IMR-90 (cell line): ENCODE measurements around the gene LRTM1. TPM values are rescaled to one million over a fixed set of nuclear protein-coding genes. Genes with fewer than 3 reads are reported as not detected.

Source experiments
- ATAC-seq: fragments of 200-7000 bp; cut with Tn5 transposase; 2 replicates; pipeline ENCODE4 v1.9.1; 2020; ENCODE audit warnings: low read depth, mild to moderate bottlenecking, moderate library complexity
- BruUV-seq: library from RNA; stranded (reverse); fragments of 400-500 nt; replicated peaks from 2 replicates; lab custom pipeline; 2021; lab: Mats Ljungman, UMichigan
- CTCF ChIA-PET: fragments of 300-600 bp; formaldehyde crosslinking; extraction: SDS; loops from one replicate; lab custom pipeline; 2021; ENCODE audit warnings: antibody characterized with exemption; lab: Yijun Ruan, JAX
- POLR2A ChIA-PET: fragments of 300-600 bp; sonication (Branson Sonifier 250); formaldehyde crosslinking; loops from one replicate; lab custom pipeline; 2022; ENCODE audit warnings: antibody characterized with exemption; ENCODE audit not compliant: unreplicated experiment; lab: Charles Lee
- DNase-seq: peaks from one replicate; pipeline ENCODE4 v3.0.0; 2013
- H2AFZ ChIP-seq: replicated peaks from 2 replicates; pipeline ENCODE3; 2013; ENCODE audit warnings: low read length, mild to moderate bottlenecking; ENCODE audit not compliant: poor library complexity
- H2AK5ac ChIP-seq: 2 replicates; pipeline ENCODE4 v1.6.1; 2013; ENCODE audit warnings: low read depth, low read length, inconsistent platforms
- H2AK9ac ChIP-seq: replicated peaks from 2 replicates; pipeline ENCODE3; 2013; ENCODE audit warnings: mild to moderate bottlenecking, low read depth, low read length, moderate library complexity; ENCODE audit not compliant: poor library complexity
- H2BK120ac ChIP-seq: 2 replicates; pipeline ENCODE4 v1.6.1; 2013; ENCODE audit warnings: low read depth, low read length, inconsistent platforms
- H2BK15ac ChIP-seq: 3 replicates; pipeline ENCODE4 v1.6.1; 2013; ENCODE audit warnings: low read depth, low read length, inconsistent platforms
- H2BK20ac ChIP-seq: 2 replicates; pipeline ENCODE4 v1.6.1; 2013; ENCODE audit warnings: low read depth, mild to moderate bottlenecking, inconsistent platforms, low read length, moderate library complexity
- H2BK5ac ChIP-seq: 2 replicates; pipeline ENCODE4 v1.6.1; 2013; ENCODE audit warnings: mild to moderate bottlenecking, low read depth, low read length, inconsistent platforms; ENCODE audit not compliant: poor library complexity, severe bottlenecking
- H3K14ac ChIP-seq: replicated peaks from 2 replicates; pipeline ENCODE4 v1.6.1; 2013; ENCODE audit warnings: low read depth, low read length, inconsistent platforms
- H3K18ac ChIP-seq: 2 replicates; pipeline ENCODE4 v1.6.1; 2013; ENCODE audit warnings: low read depth, low read length, control low read depth
- H3K23ac ChIP-seq: 2 replicates; pipeline ENCODE4 v1.6.1; 2013; ENCODE audit warnings: low read depth, low read length, inconsistent platforms
- H3K27ac ChIP-seq: 2 replicates; pipeline ENCODE4 v1.5.1; 2013; ENCODE audit warnings: mild to moderate bottlenecking, control low read depth, low read length; ENCODE audit not compliant: insufficient read depth
- H3K27me3 ChIP-seq: 2 replicates; pipeline ENCODE4 v1.6.1; 2013; ENCODE audit warnings: low read length; ENCODE audit not compliant: control insufficient read depth, insufficient read depth
- H3K36me3 ChIP-seq: 2 replicates; pipeline ENCODE4 v1.6.1; 2013; ENCODE audit warnings: low read length, mixed read lengths; ENCODE audit not compliant: control insufficient read depth, insufficient read depth
- H3K4ac ChIP-seq: 2 replicates; pipeline ENCODE4 v1.6.1; 2013; ENCODE audit warnings: low read depth, low read length, inconsistent platforms
- H3K4me1 ChIP-seq: 2 replicates; pipeline ENCODE4 v1.6.1; 2013; ENCODE audit warnings: low read length, mixed read lengths; ENCODE audit not compliant: control insufficient read depth, insufficient read depth
- H3K4me2 ChIP-seq: 2 replicates; pipeline ENCODE4 v1.6.1; 2013; ENCODE audit warnings: low read depth, mild to moderate bottlenecking, control low read depth, low read length, moderate library complexity
- H3K4me3 ChIP-seq: 2 replicates; pipeline ENCODE4 v1.5.1; 2013; ENCODE audit warnings: low read depth, mild to moderate bottlenecking, control low read depth, low read length, moderate library complexity; ENCODE audit not compliant: insufficient read depth
- H3K56ac ChIP-seq: 2 replicates; pipeline ENCODE4 v1.6.1; 2013; ENCODE audit warnings: low read length, inconsistent platforms; ENCODE audit not compliant: insufficient read depth; ENCODE audit errors: extremely low read depth
- H3K79me1 ChIP-seq, 2 experiments: 2 replicates each; pipeline ENCODE4 v1.6.1; 2013; ENCODE audit warnings: low read length in 2 of 2, inconsistent platforms in 1 of 2, low read depth in 1 of 2
- H3K9ac ChIP-seq: 2 replicates; pipeline ENCODE4 v1.6.1; 2013; ENCODE audit warnings: low read depth, low read length, control low read depth
- H3K9me1 ChIP-seq: 2 replicates; pipeline ENCODE4 v1.6.1; 2013; ENCODE audit warnings: low read length, inconsistent platforms; ENCODE audit not compliant: insufficient read depth
- H3K9me3 ChIP-seq: 2 replicates; pipeline ENCODE4 v1.6.1; 2013; ENCODE audit warnings: low read length; ENCODE audit not compliant: control insufficient read depth, insufficient read depth
- H4K20me1 ChIP-seq: 2 replicates; pipeline ENCODE4 v1.6.1; 2013; ENCODE audit warnings: low read length, inconsistent platforms; ENCODE audit not compliant: insufficient read depth
- H4K5ac ChIP-seq: 2 replicates; pipeline ENCODE4 v1.6.1; 2013; ENCODE audit warnings: mild to moderate bottlenecking, low read depth, low read length, control low read depth
- H4K8ac ChIP-seq, 2 experiments: 2 replicates each; pipeline ENCODE4 v1.6.1; 2013; ENCODE audit warnings: low read depth in 2 of 2, low read length in 2 of 2, control low read depth in 1 of 2, inconsistent platforms in 1 of 2
- H4K91ac ChIP-seq: 2 replicates; pipeline ENCODE4 v1.6.1; 2013; ENCODE audit warnings: low read depth, low read length, inconsistent platforms; ENCODE audit not compliant: insufficient read depth
- FOS ChIP-seq: fragments of 150-350 bp; IDR thresholded peaks from 2 replicates; pipeline ENCODE4 v1.6.1; 2016; ENCODE audit warnings: low read depth, low read length
- RCOR1 ChIP-seq: IDR thresholded peaks from 2 replicates; pipeline ENCODE4 v1.6.1; 2012; ENCODE audit warnings: mild to moderate bottlenecking, low read length, improper control_type of control experiment; ENCODE audit not compliant: insufficient replicate concordance
- WGBS, 2 experiments: methylation state at CpG; one replicate each; pipeline versions ENCODE4 v1.1.5 to v1.1.7; 2013; ENCODE audit warnings: missing lambda C conversion rate in 2 of 2; ENCODE audit not compliant: insufficient read length in 1 of 2; ENCODE audit errors: extremely low coverage in 2 of 2; 5-methylcytosine and 5-hydroxymethylcytosine counted together
- dilution Hi-C: fragments of 300-500 bp; cut with HindIII; formaldehyde crosslinking; loops from one replicate; pipeline ENCODE4 v1.14.3; 2018; ENCODE audit warnings: low sequenced_read_pairs; ENCODE audit not compliant: unreplicated experiment
- in situ Hi-C: fragments of 300-500 bp; cut with MboI; formaldehyde crosslinking; loops from 3 replicates; pipeline ENCODE4 v1.14.3; 2019; ENCODE audit warnings: low sequenced_read_pairs, inconsistent platforms, mixed read lengths
- intact Hi-C: fragments of 100-400 bp; cut with micrococcal nuclease; formaldehyde crosslinking; loops from 2 replicates; pipeline ENCODE4 v1.10.0; 2022
- polyA plus RNA-seq, 3 experiments: library from polyadenylated mRNA; depleted of rRNA; stranded (reverse); fragments of >200 nt; gene quantifications; 2 replicates each; pipeline ENCODE4 v1.2.3, GENCODE V29; 2012; ENCODE audit warnings: low replicate concordance in 1 of 3
- total RNA-seq: library from RNA; depleted of rRNA; stranded (reverse); fragments of >200 nt; gene quantifications from 2 replicates; pipeline ENCODE4 v1.2.3, GENCODE V29; 2012

Gene LRTM1
- total and polyA plus RNA-seq, 2 of the 4 experiments (the other 2 are of a cell fraction), result not detected

DNA sequence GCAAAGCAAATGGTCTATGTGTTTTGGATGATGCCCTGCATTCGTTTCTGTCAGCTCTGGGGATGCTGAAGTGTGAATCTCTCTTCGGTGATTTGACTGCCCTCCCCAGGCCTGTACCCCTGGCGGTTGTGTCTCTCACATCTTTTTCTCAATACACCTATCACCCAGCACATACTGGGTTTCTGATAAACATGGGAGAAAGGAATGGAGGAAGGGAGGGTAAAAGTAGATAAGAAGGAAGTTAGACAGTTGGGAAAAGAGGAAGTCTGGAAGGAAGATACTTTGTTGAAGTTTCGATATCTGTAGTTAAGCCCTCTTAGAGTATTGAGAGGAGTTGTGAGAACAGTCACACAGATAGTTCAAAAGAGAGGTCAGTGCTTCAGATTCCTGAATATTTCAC is 35.8 kb upstream of the LRTM1 start:
- in situ Hi-C loops (no loop called here), intact Hi-C loops (loop anchor here (2.0 kb wide), 1 partner anchor 59 kb away; no protein-coding TSS in a partner anchor), dilution Hi-C loops (no loop called here)
- H3K27ac ChIP-seq, result no peak overlapping the region
- H3K18ac ChIP-seq, result peak overlapping the region; percentile 35; the same call in 1 of the 2 replicates
- 0 out of 4 replicates have a peak overlapping the region, but pooled peaks of 1 of the 2 experiments have one; percentile 8 for H4K8ac ChIP-seq
- H2AK9ac ChIP-seq, result no peak overlapping the region
- H3K4me1 ChIP-seq, result peaks cover 21% of the 10 kb centered on the region
- no peaks in the 10 kb centered on the region for H3K36me3 ChIP-seq
- no peaks in the 10 kb centered on the region for H3K9me3 ChIP-seq
- peak overlapping the region; percentile 33 for H3K4ac ChIP-seq
- H3K79me1 ChIP-seq, result no peaks in the 10 kb centered on the region; a peak in 1 of 4 replicates
- peak overlapping the region; percentile 10 for H4K91ac ChIP-seq
- H3K56ac ChIP-seq, result no peak overlapping the region
- no peak overlapping the region for H2AFZ ChIP-seq
- H2BK15ac ChIP-seq, result no peak overlapping the region; the same call in 1 of the 3 replicates
- TF ChIP-seq FOS, result no peak
- TF ChIP-seq RCOR1, result no peak
- no peaks in the 10 kb centered on the region for H4K20me1 ChIP-seq
- no peaks in the 10 kb centered on the region for H3K27me3 ChIP-seq
- H2BK120ac ChIP-seq, result peak overlapping the region; percentile 39; the same call in 1 of the 2 replicates
- H4K5ac ChIP-seq, result no peak overlapping the region; the same call in 1 of the 2 replicates
- no peak for ATAC-seq
- peak overlapping the region; percentile 57; the same call in 1 of the 2 replicates for H2AK5ac ChIP-seq
- no CpG with 5 or more reads among the region's 4 CpGs for WGBS, 2 experiments
- no peak overlapping the region for H3K9ac ChIP-seq
- ChIA-PET POLR2A (no interaction called here), CTCF (no interaction called here)
- H3K4me2 ChIP-seq, result no peak overlapping the region
- H3K9me1 ChIP-seq, result peaks cover 22% of the 10 kb centered on the region
- DNase-seq, result no peak
- no peak overlapping the region for H2BK20ac ChIP-seq
- no peak overlapping the region for H2BK5ac ChIP-seq
- no TSS peak for BruUV-seq
- no peak overlapping the region for H3K4me3 ChIP-seq
- H3K23ac ChIP-seq, result no peak overlapping the region
- H3K14ac ChIP-seq, result no peak overlapping the region
